Measurements from ENCODE around the gene DTD2. TPM values are rescaled to one million over a fixed set of nuclear protein-coding genes. Genes with fewer than 3 reads are reported as not detected.

Gene DTD2
- total and polyA plus RNA-seq, 2 experiments from 2014 or later: 13.7 to 49.2 TPM

- Histone ChIP-seq H3K9me3 (ENCODE audit: low read depth) (no peaks in the 10 kb centered on the region), H3K4me1 (ENCODE audit: insufficient read depth) (no peaks in the 10 kb centered on the region), H3K27ac (no peak overlapping the region), H3K4me2 (no peak overlapping the region), H3K9me2 (replicated peaks; ENCODE audit: insufficient read depth) (no peaks in the 10 kb centered on the region), H3K79me2 (no peaks in the 10 kb centered on the region), H3K4me3 (no peak overlapping the region), H3K27me3 (no peaks in the 10 kb centered on the region), H3K36me3 (replicated peaks; ENCODE audit: insufficient read depth, low read depth) (no peaks in the 10 kb centered on the region), H2AFZ (no peak overlapping the region), H4K20me1 (ENCODE audit: insufficient read depth, poor library complexity, severe bottlenecking) (no peaks in the 10 kb centered on the region)
- TF ChIP-seq EZH2 (IDR thresholded peaks at IDR 0.05; ENCODE audit: borderline replicate concordance) (no peak), CTCF (IDR thresholded peaks at IDR 0.05; ENCODE audit: poor library complexity) (no peak), EZH2phosphoT487 (IDR thresholded peaks at IDR 0.05; ENCODE audit: low read depth, severe bottlenecking, unreplicated experiment) (no peak)
- DNase-seq (ENCODE audit: low spot score): no peak
These were observed 22.0 kb downstream of the DTD2 start for GRCh38 chr14:31435276-31435675.

DNA sequence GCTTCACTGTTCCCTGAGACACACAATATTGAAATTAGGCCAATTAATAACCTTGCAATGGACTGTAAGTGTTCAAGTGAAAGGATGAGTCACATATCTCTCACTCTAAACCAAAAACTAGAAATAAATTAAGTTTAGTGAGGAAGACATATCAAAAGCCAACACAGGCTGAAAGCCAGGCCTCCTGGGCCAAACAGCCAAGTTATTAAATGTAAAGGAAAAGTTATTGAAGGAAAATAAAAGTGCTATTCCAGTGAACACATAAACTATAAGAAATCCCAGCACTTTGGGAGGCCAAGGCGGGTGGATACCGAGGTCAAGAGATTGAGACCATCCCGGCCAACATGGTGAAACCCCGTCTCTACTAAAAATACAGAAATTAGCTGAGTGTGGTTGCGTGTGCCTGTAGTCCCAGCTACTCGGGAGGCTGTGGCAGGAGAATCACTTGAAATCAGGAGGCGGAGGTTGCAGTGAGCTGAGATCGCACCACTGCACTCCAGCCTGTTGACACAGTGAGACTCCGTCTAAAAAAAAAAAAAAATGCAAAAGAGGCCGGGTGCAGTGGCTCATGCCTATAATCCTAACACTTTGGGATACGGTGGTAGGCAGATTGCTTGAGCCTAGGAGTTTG, 26.6 kb downstream of the DTD2 start:
- H3K36me3 ChIP-seq (replicated peaks; ENCODE audit: insufficient read depth, low read depth): no peaks in the 10 kb centered on the region

GRCh38 chr14:31429791-31430190, 27.5 kb downstream of the DTD2 start:
- Histone ChIP-seq H3K27ac (no peak overlapping the region), H3K36me3 (replicated peaks; ENCODE audit: insufficient read depth, low read depth) (no peaks in the 10 kb centered on the region), H3K9me3 (ENCODE audit: low read depth) (no peaks in the 10 kb centered on the region), H4K20me1 (ENCODE audit: insufficient read depth, poor library complexity, severe bottlenecking) (no peaks in the 10 kb centered on the region), H3K4me2 (no peak overlapping the region), H2AFZ (no peak overlapping the region), H3K9me2 (replicated peaks; ENCODE audit: insufficient read depth) (no peaks in the 10 kb centered on the region), H3K27me3 (no peaks in the 10 kb centered on the region), H3K4me1 (ENCODE audit: insufficient read depth) (no peaks in the 10 kb centered on the region), H3K4me3 (no peak overlapping the region), H3K79me2 (no peaks in the 10 kb centered on the region)
- 79% methylated on average over 1 of the region's 1 CpG for WGBS (ENCODE audit: low lambda C conversion rate, missing lambda C conversion rate)
- TF ChIP-seq EZH2 (IDR thresholded peaks at IDR 0.05; ENCODE audit: borderline replicate concordance): no peak
- TF ChIP-seq CTCF (IDR thresholded peaks at IDR 0.05; ENCODE audit: poor library complexity): no peak
- no peak for TF ChIP-seq EZH2phosphoT487 (IDR thresholded peaks at IDR 0.05; ENCODE audit: low read depth, severe bottlenecking, unreplicated experiment)
- no peak for DNase-seq (ENCODE audit: low spot score)

More for the DNA sequence above, 26.6 kb downstream of the DTD2 start:
- Histone ChIP-seq H2AFZ (no peak overlapping the region), H3K27me3 (no peaks in the 10 kb centered on the region), H3K4me1 (ENCODE audit: insufficient read depth) (no peaks in the 10 kb centered on the region), H3K4me3 (no peak overlapping the region), H3K79me2 (no peaks in the 10 kb centered on the region), H3K27ac (no peak overlapping the region), H4K20me1 (ENCODE audit: insufficient read depth, poor library complexity, severe bottlenecking) (no peaks in the 10 kb centered on the region), H3K9me2 (replicated peaks; ENCODE audit: insufficient read depth) (no peaks in the 10 kb centered on the region), H3K4me2 (no peak overlapping the region), H3K9me3 (ENCODE audit: low read depth) (no peaks in the 10 kb centered on the region)
- no peak for DNase-seq (ENCODE audit: low spot score)
- 97% methylated on average over 11 of the region's 11 CpGs for WGBS (ENCODE audit: low lambda C conversion rate, missing lambda C conversion rate)
- TF ChIP-seq EZH2 (IDR thresholded peaks at IDR 0.05; ENCODE audit: borderline replicate concordance): no peak
- no peak for TF ChIP-seq CTCF (IDR thresholded peaks at IDR 0.05; ENCODE audit: poor library complexity)
- no peak for TF ChIP-seq EZH2phosphoT487 (IDR thresholded peaks at IDR 0.05; ENCODE audit: low read depth, severe bottlenecking, unreplicated experiment)

Data from hepatocyte (in vitro differentiated cells).